ENCODE measurements around the gene GOLGA6A. TPM values are rescaled to one million over a fixed set of nuclear protein-coding genes. Genes with fewer than 3 reads are reported as not detected.

Gene GOLGA6A
- total and polyA plus RNA-seq, 2 of the 8 experiments (the other 6 are each of a cell fraction or from before 2014, with no cell fraction given), result 0.80 to 1.0 TPM

DNA sequence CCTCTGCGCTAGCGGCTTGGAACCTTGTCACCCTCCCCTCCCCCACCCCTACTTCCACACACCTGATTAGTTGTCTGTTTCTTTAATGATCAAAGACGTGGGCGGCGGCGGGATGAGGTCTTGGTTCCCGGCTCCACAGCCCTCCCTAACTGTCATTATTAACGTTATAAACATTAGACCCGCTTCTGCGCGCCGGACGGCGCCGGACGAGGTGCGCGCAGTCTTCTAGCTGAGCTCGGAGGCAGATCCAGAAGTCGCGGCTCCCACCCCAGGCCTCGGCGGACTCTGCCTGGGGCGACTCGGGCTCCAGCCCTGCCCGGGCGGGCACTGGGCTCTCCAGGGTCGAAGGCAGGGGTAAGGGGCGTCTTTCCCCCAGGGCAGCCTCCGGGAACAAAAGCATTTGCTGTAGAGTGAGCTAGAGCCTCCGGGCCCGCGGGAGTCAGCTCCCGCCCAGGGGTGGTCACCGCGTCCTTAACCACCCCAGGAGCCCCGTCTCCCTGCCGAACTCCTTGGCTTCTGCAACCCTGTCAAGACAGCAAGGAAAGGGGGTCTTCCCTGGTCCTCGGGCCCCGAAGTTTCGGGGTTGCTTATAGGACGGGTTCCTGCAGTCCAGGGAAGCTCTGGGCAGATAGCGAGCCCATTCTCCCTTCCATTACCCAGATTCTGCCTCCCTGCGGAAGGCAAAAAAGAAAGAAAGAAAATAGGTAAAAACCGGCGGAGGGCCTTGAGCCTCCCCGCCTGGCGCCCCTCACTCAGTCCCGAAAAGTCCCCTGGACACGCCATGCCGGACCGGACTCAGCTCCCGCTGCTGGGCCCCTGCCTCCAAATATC lies 45.8 kb upstream of the GOLGA6A start:
- no peak overlapping the region for H4K8ac ChIP-seq (ENCODE audit: extremely low read depth, insufficient read depth, low read length)
- peak overlapping the region; percentile 83 to 86 for H3K4me2 ChIP-seq (ENCODE audit: insufficient read depth in 1 of 2, low read depth in 2 of 2, low read length in 2 of 2)
- WGBS, 2 experiments (ENCODE audit: extremely low coverage in 1 of 2, insufficient coverage in 1 of 2, insufficient read length in 1 of 2, insufficient replicate concordance in 2 of 2, low coverage in 1 of 2, low lambda C conversion rate in 2 of 2, missing lambda C conversion rate in 1 of 2), result 2% methylated on average over 50 of the region's 53 CpGs; no CpG with 5 or more reads in 1 of the 2 experiments
- peaks cover 0 to 1% (median 0%) of the 10 kb centered on the region in 4 experiments; a peak in 1 of 8 replicates for H3K36me3 ChIP-seq (ENCODE audit: control insufficient read depth in 2 of 4, insufficient read depth in 4 of 4, low read length in 3 of 4)
- DNase-seq (ENCODE audit: low read depth in 1 of 2, low spot score in 2 of 2) (peak in 1 of 2 experiments; percentile 77), FAIRE-seq (no peak)
- no peak overlapping the region; a peak in 1 of 7 replicates for H3K9ac ChIP-seq (replicated peaks in 1 of 4; ENCODE audit: extremely low read depth in 1 of 4, low read depth in 3 of 4, low read length in 3 of 4)
- peak overlapping the region in 3 of 4 experiments; percentile 26 to 57 (median 34); a peak in 7 of 8 replicates for H3K4me3 ChIP-seq (ENCODE audit: extremely low read depth in 1 of 4, insufficient read depth in 2 of 4, low read depth in 3 of 4, low read length in 4 of 4)
- H4K5ac ChIP-seq (ENCODE audit: insufficient read length, low read depth, low read length), result no peak overlapping the region
- H2BK12ac ChIP-seq (ENCODE audit: low read depth, low read length), result no peak overlapping the region
- no peak overlapping the region; the same call in 1 of the 2 replicates for H2BK15ac ChIP-seq (ENCODE audit: low read length)
- H2AFZ ChIP-seq (ENCODE audit: low read length), result no peak overlapping the region
- H3K9me3 ChIP-seq (ENCODE audit: insufficient read depth in 2 of 2, low read depth in 1 of 2, low read length in 1 of 2), result peaks cover 0 to 5% of the 10 kb centered on the region in 2 experiments; a peak in 1 of 4 replicates
- no peak overlapping the region; the same call in 1 of the 2 replicates for H2BK5ac ChIP-seq (ENCODE audit: low read depth, low read length)
- H3K4ac ChIP-seq (replicated peaks; ENCODE audit: insufficient read length, low read depth, low read length), result no peak overlapping the region
- H3K27me3 ChIP-seq (replicated peaks in 1 of 4; ENCODE audit: control insufficient read depth in 3 of 4, extremely low read depth in 1 of 4, insufficient read depth in 3 of 4, low read length in 3 of 4), result peaks cover 56 to 71% (median 65%) of the 10 kb centered on the region in 4 experiments
- no peak overlapping the region for H4K91ac ChIP-seq (replicated peaks; ENCODE audit: insufficient read length, low read length)
- H3K18ac ChIP-seq (ENCODE audit: extremely low read depth, low read length), result 0 out of 2 replicates have a peak overlapping the region, but pooled peaks have one; percentile 11
- no peak overlapping the region for H3K56ac ChIP-seq (replicated peaks; ENCODE audit: insufficient read length, low read depth, low read length)
- H3K23me2 ChIP-seq (ENCODE audit: low read depth, low read length), result peaks cover 19% of the 10 kb centered on the region; the same call in 1 of the 2 replicates
- peaks cover 7 to 11% of the 10 kb centered on the region in 2 experiments for H4K20me1 ChIP-seq (replicated peaks in 1 of 2; ENCODE audit: control insufficient read depth in 1 of 2, insufficient read depth in 2 of 2, low read length in 2 of 2)
- no peak overlapping the region for H3K23ac ChIP-seq (ENCODE audit: insufficient read length)
- no peak overlapping the region for H2BK20ac ChIP-seq (ENCODE audit: low read length)
- peaks cover 2 to 56% (median 42%) of the 10 kb centered on the region in 4 experiments for H3K4me1 ChIP-seq (replicated peaks in 1 of 4; ENCODE audit: control insufficient read depth in 3 of 4, insufficient read depth in 4 of 4, low read length in 3 of 4)
- H3K79me2 ChIP-seq (ENCODE audit: control insufficient read depth in 1 of 2, insufficient read depth in 2 of 2, low read length in 2 of 2), result no peaks in the 10 kb centered on the region
- H2AK5ac ChIP-seq (ENCODE audit: low read depth, low read length), result no peak overlapping the region
- no peak overlapping the region for H2BK120ac ChIP-seq (replicated peaks; ENCODE audit: low read depth, low read length)
- H3K79me1 ChIP-seq (ENCODE audit: low read depth, low read length), result no peaks in the 10 kb centered on the region; the same call in 1 of the 2 replicates
- POLR2A ChIA-PET (ENCODE audit: partially characterized antibody), result interaction anchor here (0.7 to 1.6 kb wide), 6 partner anchors 8 to 180 kb away, joined by 3 to 8 read pairs (median 4); partner anchors contain the start of gene STRA6
- no peak overlapping the region for H3K27ac ChIP-seq (ENCODE audit: low read depth, low read length)
- no peak overlapping the region for H3K14ac ChIP-seq (ENCODE audit: insufficient read length)
- CTCF ChIA-PET (ENCODE audit: partially characterized antibody), result interaction anchor here (0.7 to 4.5 kb wide), 29 partner anchors 11 to 503 kb away, joined by 3 to 65 read pairs (median 5); partner anchors contain the start of genes ISLR and STRA6
- TF ChIP-seq PHF8 (conservative IDR thresholded peaks at IDR 0.05; ENCODE audit: low read depth, low read length), result no peak
- TF ChIP-seq KDM1A (IDR thresholded peaks at IDR 0.05; ENCODE audit: borderline replicate concordance, low read length), result no peak
- peak; percentile 35 for TF ChIP-seq EZH2 (IDR thresholded peaks at IDR 0.05; ENCODE audit: low read depth, low read length, severe bottlenecking)
- TF ChIP-seq, protein P1, sequence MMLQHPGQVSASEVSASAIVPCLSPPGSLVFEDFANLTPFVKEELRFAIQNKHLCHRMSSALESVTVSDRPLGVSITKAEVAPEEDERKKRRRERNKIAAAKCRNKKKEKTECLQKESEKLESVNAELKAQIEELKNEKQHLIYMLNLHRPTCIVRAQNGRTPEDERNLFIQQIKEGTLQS (IDR thresholded peaks at IDR 0.05; ENCODE audit: insufficient read depth, low read depth, low read length), result no peak
- no peak for TF ChIP-seq SP2 (IDR thresholded peaks at IDR 0.05; ENCODE audit: low read length)
- no peak for TF ChIP-seq CBX5 (IDR thresholded peaks at IDR 0.05; ENCODE audit: low read depth, low read length)
- TF ChIP-seq KDM4A (IDR thresholded peaks at IDR 0.05; ENCODE audit: low read depth, low read length, severe bottlenecking), result peak; percentile 7
- no peak for TF ChIP-seq BCL11A (IDR thresholded peaks at IDR 0.05; ENCODE audit: low read depth in 2 of 2, low read length in 2 of 2)
- TF ChIP-seq RFX5 (IDR thresholded peaks at IDR 0.05; ENCODE audit: borderline replicate concordance, low read depth, low read length), result no peak
- no peak for TF ChIP-seq SRF (IDR thresholded peaks at IDR 0.05; ENCODE audit: low read depth, low read length)

All from H1 (cell line).